GM11168 (cell line): ENCODE data around the gene KXD1.
"Not testable (repeated sequence)": the region's sequence is repeated elsewhere in the genome, so short reads cannot be mapped to it uniquely, and the experiment has no call there.

Experiments used
- in situ Hi-C: fragments of 300-500 bp; cut with MboI; formaldehyde crosslinking; loops from one replicate; pipeline ENCODE4 v1.12.0; 2022; ENCODE audit warnings: low sequenced_read_pairs; ENCODE audit not compliant: unreplicated experiment

KXD1 gene

DNA sequence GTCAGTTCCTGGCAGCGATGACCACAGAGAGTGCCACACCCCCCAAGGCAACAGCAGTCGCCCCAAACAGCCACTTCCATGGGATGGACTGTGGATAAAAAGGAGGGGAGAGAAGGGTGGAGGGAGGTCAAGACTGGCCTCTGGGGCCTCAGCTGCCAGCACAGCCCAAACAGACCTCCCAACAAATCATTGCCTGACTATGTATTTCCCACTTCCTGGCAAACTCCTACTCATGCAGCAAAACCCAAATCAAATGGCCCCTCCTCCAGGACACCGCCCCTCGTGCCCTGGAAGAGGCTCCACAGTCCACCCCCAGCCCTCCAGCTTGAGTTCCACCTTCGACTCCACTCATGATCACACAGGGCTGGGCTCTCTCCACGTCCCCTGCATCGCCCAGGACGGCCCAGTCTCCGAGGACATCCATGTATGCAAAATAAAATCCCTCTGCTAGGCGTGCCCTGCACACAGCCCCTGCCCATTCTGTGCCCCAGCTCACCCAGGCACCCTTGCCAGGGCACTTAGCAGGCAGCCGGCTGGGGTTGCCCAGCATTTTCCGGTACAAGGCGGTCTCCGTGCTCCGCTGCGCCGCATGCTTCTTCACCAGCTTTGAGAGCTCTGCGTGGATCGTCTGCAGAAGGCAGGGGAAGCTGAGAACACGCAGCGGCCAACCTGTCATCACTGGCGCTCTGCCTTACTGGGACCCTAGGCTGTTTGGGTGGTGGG, 25.3 kb upstream of the KXD1 start:
- in situ Hi-C loops, result no loop called here

DNA sequence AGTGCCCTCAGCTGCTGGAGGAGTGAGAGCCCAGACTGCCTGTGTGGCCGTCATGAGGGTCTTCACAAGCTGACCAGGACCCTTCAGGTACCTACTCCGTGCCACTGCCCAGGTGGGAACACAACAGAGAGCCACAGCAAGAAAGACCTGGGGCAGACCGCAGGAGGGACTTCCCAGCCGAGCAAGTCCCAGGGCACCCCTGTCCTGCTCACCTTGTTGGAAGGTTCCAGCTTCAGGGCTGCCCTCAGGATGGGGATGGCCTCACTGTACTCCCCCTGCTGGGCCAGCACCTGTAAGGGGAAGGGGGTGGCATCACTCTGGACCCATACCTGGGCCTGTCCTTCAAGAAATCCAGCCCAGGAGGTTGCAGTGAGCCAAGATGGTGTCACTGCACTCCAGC, 24.6 kb upstream of the KXD1 start:
- in situ Hi-C loops, result no loop called here

DNA sequence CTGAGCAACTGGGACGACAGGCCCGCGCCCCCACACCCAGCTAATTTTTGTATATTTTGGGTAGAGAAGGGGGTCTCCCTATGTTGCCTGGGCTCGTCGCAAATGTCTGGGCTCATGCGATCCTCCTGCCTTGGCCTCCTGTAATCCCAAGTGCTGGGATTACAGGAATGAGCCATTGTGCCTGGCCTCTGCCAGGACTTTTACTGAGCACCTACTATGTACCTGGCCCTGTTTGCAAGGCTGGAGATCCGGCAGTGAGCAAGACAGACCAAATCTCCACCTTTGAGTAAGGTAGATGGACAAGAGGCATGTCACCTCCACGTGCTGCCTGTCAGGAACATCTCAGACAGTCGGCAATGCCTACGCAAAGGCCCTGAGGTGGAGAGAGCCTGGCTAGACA, 21.2 kb upstream of the KXD1 start:
- in situ Hi-C loops, result no loop called here

DNA sequence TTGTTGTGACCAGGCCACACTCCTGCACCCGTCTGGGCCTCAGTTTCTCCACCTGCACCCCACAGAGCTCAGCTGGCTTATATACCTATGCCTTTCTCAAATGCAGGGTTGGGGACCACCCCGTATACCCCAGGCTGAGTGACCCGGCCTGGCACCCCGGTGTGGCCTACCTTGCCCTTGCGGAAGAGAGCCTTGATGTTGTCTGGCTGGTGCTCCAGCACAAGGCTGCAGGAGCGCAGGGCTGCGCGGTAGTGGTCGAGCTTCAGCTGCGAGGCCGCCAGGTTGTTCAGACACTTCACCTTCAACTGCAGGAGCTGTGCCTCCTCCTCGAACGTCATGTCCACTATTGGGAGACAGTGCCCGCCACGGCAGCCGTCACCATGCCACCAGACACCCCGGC, 20.2 kb upstream of the KXD1 start:
- in situ Hi-C loops, result no loop called here

DNA sequence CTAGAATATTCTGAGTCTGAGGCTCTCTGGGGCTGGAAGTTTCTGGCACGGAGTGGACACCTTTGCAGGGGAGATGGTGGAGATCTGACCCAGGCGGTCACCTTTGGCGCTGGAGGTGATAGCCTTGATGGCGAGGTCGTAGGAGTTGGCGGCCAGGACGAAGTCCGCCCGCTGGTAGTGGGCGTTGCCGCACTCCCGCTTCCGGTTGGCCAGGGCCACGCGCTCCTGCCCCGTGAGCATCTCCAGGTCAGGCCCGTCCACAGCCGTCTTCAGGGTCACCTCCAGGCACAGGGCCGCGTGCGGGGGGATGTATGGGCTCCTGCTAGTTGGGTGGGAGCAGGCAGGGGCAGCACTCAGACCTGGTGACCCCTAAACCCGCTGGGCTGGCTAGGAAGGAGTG, 19.6 kb upstream of the KXD1 start:
- in situ Hi-C loops, result no loop called here

DNA sequence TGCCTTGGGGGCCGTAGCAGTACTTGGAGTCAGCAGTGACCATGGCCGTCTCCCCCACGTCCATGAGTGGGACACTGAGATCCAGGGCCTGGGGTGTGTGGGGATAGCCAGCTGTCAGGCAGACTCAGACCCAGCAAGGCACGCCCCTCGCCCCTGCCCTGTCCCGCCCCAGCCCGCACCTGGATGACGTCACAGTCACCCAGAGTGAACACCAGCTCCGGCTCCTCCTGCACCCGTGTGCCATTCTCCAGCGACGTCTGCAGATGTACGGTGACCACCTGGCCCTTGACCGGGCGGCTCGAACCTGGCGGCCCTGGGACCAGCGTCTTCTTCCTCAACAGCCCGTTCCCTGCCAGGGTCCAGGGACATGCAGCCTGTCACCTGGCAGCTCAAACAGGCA, 18.3 kb upstream of the KXD1 start:
- in situ Hi-C loops, result no loop called here

DNA sequence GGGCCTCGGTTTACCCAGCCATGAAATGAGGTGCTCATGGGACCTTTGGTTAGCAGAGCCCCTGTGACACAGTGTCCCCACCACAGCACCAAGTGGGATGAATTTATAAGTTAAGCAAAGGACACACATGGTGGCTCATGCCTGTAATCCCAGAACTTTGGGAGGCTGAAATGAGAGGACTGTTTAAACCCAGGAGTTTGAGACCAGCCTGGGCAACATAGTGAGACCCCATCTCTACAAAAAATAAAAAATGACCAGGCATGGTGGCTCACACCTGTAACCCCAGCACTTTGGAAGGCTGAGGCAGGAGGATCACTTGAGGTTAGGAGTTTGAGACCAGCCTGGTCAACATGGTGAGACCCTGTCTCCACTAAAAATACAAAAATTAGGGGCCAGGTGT, 17.5 kb upstream of the KXD1 start:
- in situ Hi-C loops, result not testable (repeated sequence)

DNA sequence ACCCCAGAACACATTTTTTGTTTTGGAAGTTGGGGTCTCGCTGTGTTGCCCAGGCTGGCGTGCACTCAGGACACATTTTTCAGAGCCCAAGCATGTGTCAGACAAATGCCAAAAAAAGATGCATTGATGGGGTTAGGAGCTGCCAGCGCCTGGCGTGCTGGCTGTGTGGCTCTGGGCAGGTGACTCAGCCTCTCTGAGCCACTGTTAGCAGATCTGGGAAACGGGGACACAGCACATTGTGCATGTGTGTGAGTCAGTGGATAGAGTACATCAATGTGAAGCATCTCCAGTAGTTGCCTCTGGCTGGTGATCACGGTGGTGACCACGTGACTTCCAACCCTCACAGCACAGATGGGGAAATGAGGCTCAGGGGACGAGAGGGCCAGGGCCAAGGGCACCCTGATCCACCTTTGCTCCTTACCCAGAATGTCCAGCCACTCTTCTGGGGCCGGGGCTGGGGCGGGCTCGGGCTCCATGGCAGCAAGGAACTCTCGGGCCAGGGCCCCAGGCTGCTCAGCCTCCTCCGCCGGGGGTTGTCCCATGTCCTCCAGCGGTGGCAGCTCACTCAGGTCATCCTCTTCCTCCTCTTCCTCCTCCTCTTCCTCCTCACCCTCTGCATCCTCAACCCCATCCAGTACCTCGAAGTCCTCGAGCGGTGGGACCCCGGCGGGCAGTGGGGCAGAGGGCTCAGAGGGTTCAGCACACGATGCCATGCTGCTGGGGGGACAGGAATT, 16.2 kb upstream of the KXD1 start:
- in situ Hi-C loops, result no loop called here

DNA sequence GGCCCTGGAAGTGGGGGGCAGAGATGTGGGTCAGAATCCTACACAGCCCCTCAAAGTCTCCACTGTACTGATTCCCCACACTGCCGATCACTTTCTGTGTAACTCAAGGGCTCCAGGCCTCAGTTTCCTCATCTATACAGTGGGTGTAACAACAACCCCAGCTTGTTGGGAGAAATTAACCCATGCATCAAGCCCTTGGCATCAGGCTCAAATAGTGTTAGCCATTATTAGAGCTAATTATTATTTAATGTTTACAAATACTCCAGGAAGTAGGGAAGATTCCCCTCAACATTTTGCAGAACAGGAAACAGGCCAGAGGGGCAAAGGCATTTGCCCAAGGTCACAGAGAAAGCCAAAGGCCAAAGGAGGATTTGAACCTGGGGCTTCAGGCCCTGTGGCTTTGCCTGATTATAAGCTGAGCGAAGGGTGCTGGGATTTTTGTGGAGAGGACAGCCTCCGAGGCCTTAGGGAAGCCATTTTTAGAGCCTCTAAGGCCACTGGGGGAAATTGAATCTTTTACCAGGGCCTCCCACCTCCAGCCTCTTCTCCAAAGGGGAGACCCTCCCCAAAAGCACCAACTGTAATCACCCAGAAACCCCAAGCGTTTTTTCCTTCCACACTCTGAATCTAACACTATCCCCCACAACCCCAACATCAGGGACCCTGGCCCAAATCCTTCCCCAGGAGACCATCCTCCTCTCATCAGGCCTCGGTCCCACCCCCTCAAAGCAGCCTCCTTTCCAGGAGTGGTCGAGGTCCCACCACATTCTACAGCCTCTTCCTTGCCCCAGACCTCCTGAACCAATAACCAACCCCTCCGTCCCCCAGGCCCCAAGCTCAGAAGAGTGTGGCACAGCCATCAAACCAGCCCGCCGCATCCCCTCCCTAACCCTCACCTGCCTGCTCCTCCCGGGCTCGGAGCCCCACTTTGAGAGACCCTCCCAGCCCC, 15.4 kb upstream of the KXD1 start:
- in situ Hi-C loops, result no loop called here

DNA sequence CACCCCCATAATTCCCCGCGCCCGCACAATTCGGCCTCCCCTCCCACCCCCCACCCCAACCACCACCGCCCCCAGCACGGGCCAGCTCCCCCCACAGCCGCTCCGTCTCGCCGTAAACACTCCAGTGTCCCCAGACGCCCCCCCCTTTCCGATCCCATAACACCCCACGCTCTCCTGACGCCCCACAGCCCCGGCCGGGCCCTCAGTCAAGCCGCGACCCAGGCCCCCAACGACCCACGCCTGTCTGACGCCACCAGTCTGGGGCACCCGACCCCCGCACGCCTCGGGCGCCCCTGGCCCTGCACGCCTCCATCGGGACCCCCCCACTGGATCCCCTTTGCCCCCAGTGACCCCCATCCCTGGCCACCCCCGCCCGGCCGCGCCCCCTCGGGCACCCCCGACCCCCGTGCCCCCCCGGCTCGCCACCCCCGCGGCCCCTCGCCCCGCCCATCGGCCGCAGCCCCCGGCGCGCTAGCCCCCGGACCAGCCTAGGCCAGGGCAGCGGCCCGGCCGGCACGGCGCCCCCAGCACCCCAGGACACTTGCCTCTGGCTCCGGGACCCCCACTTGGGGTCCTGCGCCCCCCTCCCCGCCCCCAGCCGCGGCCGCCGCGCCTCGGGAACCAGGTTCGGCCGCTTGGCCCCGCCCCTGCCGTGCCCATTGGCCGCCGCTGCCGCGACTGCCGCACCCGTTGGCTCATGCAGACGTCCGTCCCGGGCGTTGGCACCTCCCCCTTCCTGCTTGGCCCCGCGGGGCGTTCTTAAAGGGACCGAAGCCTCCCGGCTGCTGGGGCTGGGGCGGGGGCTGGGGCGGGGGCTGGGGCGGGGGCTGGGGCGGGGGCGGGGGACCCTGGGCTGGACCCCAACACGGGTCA, 14.5 kb upstream of the KXD1 start, which contains the start of gene FKBP8:
FKBP8 (minus strand) TSS at position 633 of the 873 bp plus-strand sequence. CDS start 1,603 bp downstream, outside the sequence.
- in situ Hi-C loops, result no loop called here

DNA sequence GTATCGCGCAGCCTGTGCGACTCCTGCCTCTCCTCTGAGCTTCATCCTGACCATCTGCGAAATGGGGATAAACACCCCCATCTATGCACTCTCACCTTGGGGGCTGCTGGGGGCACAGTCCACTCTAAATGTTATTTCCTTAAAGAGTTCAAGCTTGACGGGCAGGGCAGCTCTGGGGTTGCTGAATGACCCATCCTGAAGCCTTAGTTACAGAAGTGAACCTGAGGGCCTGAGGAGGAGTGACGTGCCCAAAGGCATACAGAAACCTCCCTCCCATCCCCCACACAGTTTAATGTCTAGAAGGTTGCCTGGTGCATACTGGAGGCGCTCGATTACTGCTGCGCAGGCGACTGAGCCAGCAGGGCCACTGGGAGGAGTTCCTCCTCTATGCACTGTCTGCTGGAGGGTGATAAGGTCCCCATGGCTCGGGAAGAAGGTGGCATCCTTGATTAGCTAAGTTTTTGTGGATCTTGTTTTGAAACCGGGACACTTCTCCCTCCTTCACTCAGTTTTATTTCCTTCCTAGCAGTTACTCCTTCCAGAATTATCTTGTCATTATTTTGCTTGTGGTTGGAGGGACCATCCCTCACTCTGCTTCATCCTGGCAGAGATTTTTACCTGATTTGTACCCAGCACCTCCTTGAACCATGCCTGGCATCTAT, 13.7 kb upstream of the KXD1 start:
- in situ Hi-C loops, result no loop called here

DNA sequence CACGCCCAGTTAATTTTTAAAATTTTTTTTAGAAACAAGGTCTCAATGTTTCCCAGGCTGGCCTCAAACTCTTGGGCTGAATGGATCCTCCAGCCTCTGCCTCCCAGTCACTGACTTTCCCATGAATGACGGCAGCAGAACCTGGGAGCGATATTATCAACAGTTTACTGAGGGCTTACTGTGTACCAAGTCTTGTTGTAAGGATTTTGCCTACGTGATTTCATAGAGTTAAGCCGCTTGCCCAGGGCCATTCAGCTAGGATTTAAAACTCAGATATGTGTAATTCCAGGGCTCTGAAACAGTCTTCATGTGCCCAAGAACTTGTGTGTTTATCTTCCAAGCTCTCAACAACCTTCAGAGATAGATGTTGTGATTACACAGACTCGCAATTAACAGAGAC, 6.0 kb upstream of the KXD1 start:
- in situ Hi-C loops, result no loop called here

DNA sequence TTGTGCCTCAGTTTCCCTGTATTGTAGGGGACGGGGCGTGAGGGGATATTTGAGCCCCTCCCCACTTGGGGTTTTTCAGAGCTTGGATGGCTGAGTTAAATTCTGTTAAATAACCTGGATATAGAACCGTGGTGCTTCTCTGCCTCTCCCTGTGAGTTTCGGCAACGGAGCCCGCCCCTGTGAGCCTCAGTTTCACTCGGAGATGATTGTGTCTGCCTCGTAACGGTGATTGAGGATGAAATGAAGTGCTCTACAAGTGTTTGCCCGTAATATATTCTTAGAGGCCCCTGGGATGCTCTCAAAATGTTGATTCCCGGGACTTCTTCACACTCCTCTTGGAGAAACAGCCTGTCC, 509 bp downstream of the KXD1 start:
- in situ Hi-C loops, result no loop called here

DNA sequence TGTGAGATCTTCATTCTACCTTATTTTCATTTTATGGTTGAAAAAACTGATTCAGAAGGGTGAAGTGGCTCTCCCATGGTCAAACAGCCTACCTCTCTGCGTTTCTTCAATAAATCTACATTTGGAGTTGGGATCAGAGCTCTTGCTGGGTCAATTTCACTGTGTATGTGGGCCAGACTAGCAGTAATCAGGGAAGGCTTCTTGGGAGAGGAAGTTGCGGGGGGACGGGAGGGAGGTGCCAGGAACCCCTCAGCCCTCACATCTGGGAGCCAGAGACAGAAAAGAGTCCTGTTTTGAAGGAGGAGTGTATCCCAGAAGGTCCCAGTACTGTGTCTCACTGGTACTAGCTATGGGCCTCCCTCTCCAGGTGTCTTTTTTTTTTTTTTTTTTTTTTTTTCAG, 934 bp downstream of the KXD1 start:
- in situ Hi-C loops, result no loop called here

DNA sequence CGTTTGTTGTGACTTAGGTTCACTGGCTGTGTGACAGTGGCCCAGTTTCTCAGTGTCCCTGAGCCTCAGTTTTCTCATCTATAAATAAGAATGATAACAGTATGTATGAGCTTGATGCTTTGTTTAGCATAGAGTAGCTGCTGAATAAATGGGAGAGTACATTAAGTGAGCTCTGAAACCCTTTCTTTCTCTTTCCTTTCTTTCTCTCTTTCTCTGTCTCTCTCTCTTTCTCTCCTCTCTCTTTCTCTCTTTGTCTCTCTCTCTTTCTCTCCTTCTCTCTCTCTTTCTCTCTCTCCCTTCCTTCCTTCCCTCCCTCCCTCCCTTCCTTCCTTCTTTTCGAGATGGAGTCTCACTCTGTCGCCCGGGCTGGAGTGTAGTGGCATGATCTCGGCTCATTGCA, 2.0 kb downstream of the KXD1 start:
- in situ Hi-C loops, result no loop called here

DNA sequence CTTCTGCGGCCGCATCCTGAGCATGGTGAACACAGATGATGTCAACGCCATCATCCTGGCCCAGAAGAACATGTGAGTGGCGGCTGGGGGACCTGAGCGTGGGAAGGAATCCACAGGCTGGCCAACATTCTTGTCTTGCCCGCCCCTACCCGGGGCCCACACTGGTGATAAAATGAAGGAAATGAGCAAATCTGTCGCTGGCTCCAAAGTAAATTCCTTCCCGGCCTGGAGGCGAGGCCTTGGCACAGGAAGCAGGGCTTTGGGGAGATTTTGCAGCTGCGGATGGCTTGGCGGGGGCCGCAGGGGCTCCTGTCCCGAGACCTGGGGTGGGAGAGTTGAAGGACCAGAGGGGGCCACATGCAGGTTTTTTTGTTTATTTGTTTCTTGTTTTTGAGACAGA, 4.4 kb downstream of the KXD1 start:
- in situ Hi-C loops, result no loop called here

DNA sequence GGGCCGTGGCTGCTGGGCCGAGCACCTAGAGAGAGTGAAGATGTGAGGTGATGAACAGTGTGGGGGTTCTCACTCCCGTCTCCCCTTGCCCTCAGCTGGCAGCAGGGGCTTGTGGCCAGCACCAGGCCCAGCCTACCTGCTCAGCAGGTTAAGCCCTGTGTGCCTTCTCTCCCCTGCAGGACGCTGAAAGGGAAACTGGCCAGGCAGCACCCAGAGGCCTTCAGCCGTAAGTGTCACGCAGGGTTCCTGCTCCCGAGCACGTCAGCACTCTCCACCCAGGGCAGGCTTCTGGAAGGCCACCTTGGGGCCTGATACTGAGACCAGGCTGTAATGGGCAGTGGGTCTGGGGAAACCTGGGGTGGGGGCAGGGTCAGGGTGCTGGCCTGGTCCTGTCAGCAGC, 9.3 kb downstream of the KXD1 start:
- in situ Hi-C loops, result no loop called here

DNA sequence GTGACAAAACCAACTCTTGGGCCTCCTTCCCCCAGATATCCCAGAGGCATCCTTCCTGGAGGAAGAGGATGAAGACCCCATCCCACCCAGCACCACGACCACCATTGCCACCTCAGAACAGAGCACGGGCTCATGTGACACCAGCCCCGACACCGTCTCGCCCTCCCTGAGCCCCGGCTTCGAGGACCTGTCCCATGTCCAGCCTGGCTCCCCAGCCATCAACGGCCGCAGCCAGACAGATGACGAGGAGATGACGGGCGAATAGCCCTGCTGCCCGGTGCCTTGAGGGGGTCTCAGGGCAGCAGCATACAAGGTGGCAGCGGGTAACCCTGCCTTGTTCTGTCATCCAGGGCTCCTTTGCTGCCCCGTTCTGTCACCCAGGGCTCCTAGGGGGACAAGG, 10.7 kb downstream of the KXD1 start:
- in situ Hi-C loops, result no loop called here

DNA sequence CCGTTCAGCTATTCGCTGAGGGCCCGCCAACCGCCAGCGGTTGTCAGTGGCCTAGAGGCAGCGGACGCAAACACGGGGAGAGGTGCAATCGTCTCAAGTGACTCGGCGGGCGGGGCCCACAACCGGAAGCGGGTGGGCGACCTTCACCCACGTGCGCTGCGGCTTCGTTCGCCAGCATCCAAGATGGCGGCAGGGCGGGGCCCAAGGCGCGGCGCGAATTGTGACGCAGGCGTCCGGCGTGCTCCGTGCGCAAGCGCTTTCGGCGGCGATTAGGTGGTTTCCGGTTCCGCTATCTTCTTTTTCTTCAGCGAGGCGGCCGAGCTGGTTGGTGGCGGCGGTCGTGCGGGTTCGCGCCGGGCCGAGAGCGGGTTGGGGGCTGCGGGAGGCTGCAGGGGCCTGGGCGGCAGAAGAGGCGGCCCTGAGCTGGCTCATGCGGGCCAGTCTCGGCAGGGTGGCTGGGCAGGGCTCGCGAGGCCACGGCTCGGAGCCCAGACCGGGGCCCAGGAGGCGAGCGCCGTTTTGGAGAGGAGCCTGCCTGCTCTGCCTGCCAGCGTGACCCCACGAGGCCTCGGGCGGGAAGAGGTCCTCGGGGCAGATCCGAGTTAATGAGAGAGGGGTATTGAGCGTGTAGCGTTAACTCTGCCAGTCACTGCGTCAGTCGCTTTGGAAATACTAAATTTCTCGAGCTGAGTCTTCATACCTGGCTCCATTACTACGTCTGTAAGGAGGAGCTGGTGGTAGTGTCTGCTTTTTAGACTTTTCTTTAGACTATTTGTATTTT, 14.1 kb downstream of the KXD1 start, which contains the start of gene UBA52:
UBA52 (plus strand) TSS at position 294 of the 781 bp plus-strand sequence. CDS start 1,444 bp downstream, outside the sequence.
- in situ Hi-C loops, result no loop called here
